ENCODE data around the gene TBC1D16.

Gene TBC1D16

GRCh38 chr17:79990051-79990592 lies 45.5 kb downstream of the TBC1D16 start:
- no peak for TF ChIP-seq MYC (IDR thresholded peaks at IDR 0.05; ENCODE audit: low read depth, low read length)
- no peak for DNase-seq (ENCODE audit: low read depth)
- H3K4me3 ChIP-seq (ENCODE audit: low read depth, low read length) = no peak overlapping the region

GRCh38 chr17:79989106-79989835 lies 46.4 kb downstream of the TBC1D16 start:
- H3K4me3 ChIP-seq (ENCODE audit: low read depth, low read length) = no peak overlapping the region
- no peak for DNase-seq (ENCODE audit: low read depth)
- TF ChIP-seq POLR2A (IDR thresholded peaks at IDR 0.05; ENCODE audit: extremely low read depth, insufficient read length) (no peak), MAX (IDR thresholded peaks at IDR 0.05; ENCODE audit: low read depth, low read length) (no peak), MYC (IDR thresholded peaks at IDR 0.05; ENCODE audit: low read depth, low read length) (no peak), CTCF (IDR thresholded peaks at IDR 0.05; ENCODE audit: low read depth, low read length) (no peak)

GRCh38 chr17:79988185-79988971 lies 47.3 kb downstream of the TBC1D16 start:
- TF ChIP-seq MAX (IDR thresholded peaks at IDR 0.05; ENCODE audit: low read depth, low read length) (no peak), POLR2A (IDR thresholded peaks at IDR 0.05; ENCODE audit: extremely low read depth, insufficient read length) (no peak), CTCF (IDR thresholded peaks at IDR 0.05; ENCODE audit: low read depth, low read length) (no peak), MYC (IDR thresholded peaks at IDR 0.05; ENCODE audit: low read depth, low read length) (no peak)
- DNase-seq (ENCODE audit: low read depth) = no peak
- H3K4me3 ChIP-seq (ENCODE audit: low read depth, low read length) = no peak overlapping the region

GRCh38 chr17:79987935-79988184 lies 47.8 kb downstream of the TBC1D16 start:
- TF ChIP-seq POLR2A (IDR thresholded peaks at IDR 0.05; ENCODE audit: extremely low read depth, insufficient read length) (no peak), MYC (IDR thresholded peaks at IDR 0.05; ENCODE audit: low read depth, low read length) (no peak), CTCF (IDR thresholded peaks at IDR 0.05; ENCODE audit: low read depth, low read length) (no peak), MAX (IDR thresholded peaks at IDR 0.05; ENCODE audit: low read depth, low read length) (no peak)
- no peak for DNase-seq (ENCODE audit: low read depth)
- H3K4me3 ChIP-seq (ENCODE audit: low read depth, low read length) = no peak overlapping the region

GRCh38 chr17:79987187-79987934 lies 48.3 kb downstream of the TBC1D16 start:
- no peak for TF ChIP-seq CTCF (IDR thresholded peaks at IDR 0.05; ENCODE audit: low read depth, low read length)
- no peak for TF ChIP-seq MAX (IDR thresholded peaks at IDR 0.05; ENCODE audit: low read depth, low read length)
- TF ChIP-seq MYC (IDR thresholded peaks at IDR 0.05; ENCODE audit: low read depth, low read length) = no peak
- TF ChIP-seq POLR2A (IDR thresholded peaks at IDR 0.05; ENCODE audit: extremely low read depth, insufficient read length) = no peak
- DNase-seq (ENCODE audit: low read depth) = no peak
- H3K4me3 ChIP-seq (ENCODE audit: low read depth, low read length) = no peak overlapping the region
